ENCODE data around the gene SF3A2.

DNA sequence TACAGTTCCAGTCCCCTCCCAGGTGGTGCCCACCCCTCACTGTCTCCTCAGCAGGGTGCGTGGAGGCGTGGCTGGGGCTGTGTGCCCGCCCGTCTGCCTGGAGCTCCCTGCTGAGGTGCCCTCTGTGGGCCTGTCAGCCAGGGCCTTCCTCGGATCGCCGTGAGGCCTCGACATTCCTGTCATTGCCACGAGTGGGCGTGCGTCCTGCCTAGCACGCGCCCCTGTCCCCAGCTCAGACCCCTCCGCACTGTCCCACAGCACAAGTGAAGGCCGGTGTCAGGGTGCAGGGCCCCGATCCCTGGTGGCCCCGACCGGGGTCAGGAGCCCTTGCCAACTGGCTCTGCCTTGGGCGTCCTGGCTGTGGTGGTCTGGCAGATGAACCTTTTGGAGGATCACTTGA lies 40.7 kb upstream of the SF3A2 start:
- TF ChIP-seq, protein P1, sequence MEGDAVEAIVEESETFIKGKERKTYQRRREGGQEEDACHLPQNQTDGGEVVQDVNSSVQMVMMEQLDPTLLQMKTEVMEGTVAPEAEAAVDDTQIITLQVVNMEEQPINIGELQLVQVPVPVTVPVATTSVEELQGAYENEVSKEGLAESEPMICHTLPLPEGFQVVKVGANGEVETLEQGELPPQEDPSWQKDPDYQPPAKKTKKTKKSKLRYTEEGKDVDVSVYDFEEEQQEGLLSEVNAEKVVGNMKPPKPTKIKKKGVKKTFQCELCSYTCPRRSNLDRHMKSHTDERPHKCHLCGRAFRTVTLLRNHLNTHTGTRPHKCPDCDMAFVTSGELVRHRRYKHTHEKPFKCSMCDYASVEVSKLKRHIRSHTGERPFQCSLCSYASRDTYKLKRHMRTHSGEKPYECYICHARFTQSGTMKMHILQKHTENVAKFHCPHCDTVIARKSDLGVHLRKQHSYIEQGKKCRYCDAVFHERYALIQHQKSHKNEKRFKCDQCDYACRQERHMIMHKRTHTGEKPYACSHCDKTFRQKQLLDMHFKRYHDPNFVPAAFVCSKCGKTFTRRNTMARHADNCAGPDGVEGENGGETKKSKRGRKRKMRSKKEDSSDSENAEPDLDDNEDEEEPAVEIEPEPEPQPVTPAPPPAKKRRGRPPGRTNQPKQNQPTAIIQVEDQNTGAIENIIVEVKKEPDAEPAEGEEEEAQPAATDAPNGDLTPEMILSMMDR (IDR thresholded peaks at IDR 0.05; ENCODE audit: poor library complexity), result no peak
- no peak for TF ChIP-seq EZH2 (IDR thresholded peaks at IDR 0.05; ENCODE audit: borderline replicate concordance)
- no peak for TF ChIP-seq EZH2phosphoT487 (IDR thresholded peaks at IDR 0.05; ENCODE audit: low read depth, severe bottlenecking, unreplicated experiment)

Measured in hepatocyte (in vitro differentiated cells).